Measurements from ENCODE around the gene ADGRG1.

DNA sequence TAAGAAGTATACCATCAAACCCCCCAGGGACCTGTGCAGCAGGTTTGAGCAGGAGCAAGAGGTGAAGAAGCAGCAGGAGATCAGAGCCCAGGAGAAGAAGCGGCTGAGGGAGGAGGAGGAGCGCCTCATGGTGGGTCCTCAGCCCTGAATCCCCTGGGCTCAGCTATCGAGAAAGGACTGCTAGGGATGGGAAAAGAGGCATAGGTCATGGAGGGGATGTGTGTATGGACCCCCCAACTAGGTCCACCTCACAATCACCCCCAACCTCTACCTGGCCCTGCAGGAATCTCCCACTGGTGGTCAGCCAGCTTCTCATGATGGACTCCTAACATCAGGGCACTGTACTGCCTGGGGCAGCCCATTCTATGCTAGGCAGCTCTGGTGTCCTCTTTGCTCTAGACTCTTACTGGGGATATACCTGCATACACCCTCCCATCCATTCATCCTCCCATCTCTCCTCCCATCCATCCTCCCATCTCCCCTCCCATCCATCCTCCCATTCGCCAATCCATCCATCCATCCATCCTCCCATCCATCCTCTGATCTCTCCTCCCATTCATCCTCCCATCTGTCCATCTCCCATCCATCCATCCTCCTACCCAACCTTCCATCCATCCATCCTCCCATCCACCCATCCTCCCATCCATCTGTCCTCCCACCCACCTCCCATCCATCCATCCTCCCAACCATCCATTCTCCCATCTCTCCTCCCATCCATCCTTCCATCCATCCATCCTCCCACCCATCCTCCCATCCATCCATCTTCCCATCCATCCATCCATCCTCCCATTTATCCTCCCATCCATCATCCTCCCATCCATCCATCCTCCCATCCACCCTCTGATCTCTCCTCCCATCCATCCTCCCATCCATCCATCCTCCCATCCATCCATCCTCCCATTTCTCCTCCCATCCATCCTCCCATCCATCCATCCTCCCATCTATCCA, 76.7 kb downstream of the ADGRG1 start:
- TF ChIP-seq, protein P1, sequence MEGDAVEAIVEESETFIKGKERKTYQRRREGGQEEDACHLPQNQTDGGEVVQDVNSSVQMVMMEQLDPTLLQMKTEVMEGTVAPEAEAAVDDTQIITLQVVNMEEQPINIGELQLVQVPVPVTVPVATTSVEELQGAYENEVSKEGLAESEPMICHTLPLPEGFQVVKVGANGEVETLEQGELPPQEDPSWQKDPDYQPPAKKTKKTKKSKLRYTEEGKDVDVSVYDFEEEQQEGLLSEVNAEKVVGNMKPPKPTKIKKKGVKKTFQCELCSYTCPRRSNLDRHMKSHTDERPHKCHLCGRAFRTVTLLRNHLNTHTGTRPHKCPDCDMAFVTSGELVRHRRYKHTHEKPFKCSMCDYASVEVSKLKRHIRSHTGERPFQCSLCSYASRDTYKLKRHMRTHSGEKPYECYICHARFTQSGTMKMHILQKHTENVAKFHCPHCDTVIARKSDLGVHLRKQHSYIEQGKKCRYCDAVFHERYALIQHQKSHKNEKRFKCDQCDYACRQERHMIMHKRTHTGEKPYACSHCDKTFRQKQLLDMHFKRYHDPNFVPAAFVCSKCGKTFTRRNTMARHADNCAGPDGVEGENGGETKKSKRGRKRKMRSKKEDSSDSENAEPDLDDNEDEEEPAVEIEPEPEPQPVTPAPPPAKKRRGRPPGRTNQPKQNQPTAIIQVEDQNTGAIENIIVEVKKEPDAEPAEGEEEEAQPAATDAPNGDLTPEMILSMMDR (IDR thresholded peaks at IDR 0.05), result no peak
- TF ChIP-seq SP1 (CRISPR knock-in tag; conservative IDR thresholded peaks at IDR 0.05) (no peak), TEAD1 (CRISPR knock-in tag; IDR thresholded peaks at IDR 0.05) (no peak)
- TF ChIP-seq, protein P2, sequence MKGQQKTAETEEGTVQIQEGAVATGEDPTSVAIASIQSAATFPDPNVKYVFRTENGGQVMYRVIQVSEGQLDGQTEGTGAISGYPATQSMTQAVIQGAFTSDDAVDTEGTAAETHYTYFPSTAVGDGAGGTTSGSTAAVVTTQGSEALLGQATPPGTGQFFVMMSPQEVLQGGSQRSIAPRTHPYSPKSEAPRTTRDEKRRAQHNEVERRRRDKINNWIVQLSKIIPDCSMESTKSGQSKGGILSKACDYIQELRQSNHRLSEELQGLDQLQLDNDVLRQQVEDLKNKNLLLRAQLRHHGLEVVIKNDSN (CRISPR knock-in tag; IDR thresholded peaks at IDR 0.05), result no peak
- TF ChIP-seq, protein P3, sequence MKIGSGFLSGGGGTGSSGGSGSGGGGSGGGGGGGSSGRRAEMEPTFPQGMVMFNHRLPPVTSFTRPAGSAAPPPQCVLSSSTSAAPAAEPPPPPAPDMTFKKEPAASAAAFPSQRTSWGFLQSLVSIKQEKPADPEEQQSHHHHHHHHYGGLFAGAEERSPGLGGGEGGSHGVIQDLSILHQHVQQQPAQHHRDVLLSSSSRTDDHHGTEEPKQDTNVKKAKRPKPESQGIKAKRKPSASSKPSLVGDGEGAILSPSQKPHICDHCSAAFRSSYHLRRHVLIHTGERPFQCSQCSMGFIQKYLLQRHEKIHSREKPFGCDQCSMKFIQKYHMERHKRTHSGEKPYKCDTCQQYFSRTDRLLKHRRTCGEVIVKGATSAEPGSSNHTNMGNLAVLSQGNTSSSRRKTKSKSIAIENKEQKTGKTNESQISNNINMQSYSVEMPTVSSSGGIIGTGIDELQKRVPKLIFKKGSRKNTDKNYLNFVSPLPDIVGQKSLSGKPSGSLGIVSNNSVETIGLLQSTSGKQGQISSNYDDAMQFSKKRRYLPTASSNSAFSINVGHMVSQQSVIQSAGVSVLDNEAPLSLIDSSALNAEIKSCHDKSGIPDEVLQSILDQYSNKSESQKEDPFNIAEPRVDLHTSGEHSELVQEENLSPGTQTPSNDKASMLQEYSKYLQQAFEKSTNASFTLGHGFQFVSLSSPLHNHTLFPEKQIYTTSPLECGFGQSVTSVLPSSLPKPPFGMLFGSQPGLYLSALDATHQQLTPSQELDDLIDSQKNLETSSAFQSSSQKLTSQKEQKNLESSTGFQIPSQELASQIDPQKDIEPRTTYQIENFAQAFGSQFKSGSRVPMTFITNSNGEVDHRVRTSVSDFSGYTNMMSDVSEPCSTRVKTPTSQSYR (CRISPR knock-in tag; IDR thresholded peaks at IDR 0.05), result no peak
